Activated CD8-positive, alpha-beta T cell treated with anti-CD3 and anti-CD28 coated beads, Interleukin-2, amount 10 ng/mL, durations not matched to agents 7 days and 5 days (primary cell): Measurements from ENCODE around the gene PRKCA. TPM values are rescaled to one million over a fixed set of nuclear protein-coding genes. Genes with fewer than 3 reads are reported as not detected.
"Not testable (repeated sequence)": the region's sequence is repeated elsewhere in the genome, so short reads cannot be mapped to it uniquely, and the experiment has no call there.

ENCODE experiments used
- ATAC-seq: fragments of 150-1000 bp; cut with Tn5 transposase; one replicate; pipeline ENCODE4 v1.10.0; 2021; ENCODE audit warnings: moderate library complexity
- CTCF ChIA-PET: fragments of 350-600 bp; sonication (Branson Sonifier 250); formaldehyde crosslinking; loops from one replicate; lab custom pipeline; 2021; ENCODE audit warnings: antibody characterized with exemption; lab: Charles Lee
- POLR2A ChIA-PET: fragments of 350-600 bp; sonication (Branson Sonifier 250); formaldehyde crosslinking; loops from one replicate; lab custom pipeline; 2021; ENCODE audit warnings: antibody characterized with exemption; lab: Charles Lee
- DNase-seq: peaks from one replicate; pipeline ENCODE4 v3.0.0-alpha.2; 2020
- H3K27ac Mint-ChIP-seq: one replicate; pipeline ENCODE4 v1.8.0; 2021; ENCODE audit warnings: mild to moderate bottlenecking, mixed read lengths
- H3K27me3 Mint-ChIP-seq: one replicate; pipeline ENCODE4 v1.8.0; 2021; ENCODE audit warnings: low read depth, mixed read lengths
- H3K36me3 Mint-ChIP-seq: one replicate; pipeline ENCODE4 v1.8.0; 2021; ENCODE audit warnings: low read depth, mixed read lengths
- H3K4me1 Mint-ChIP-seq: one replicate; pipeline ENCODE4 v1.8.0; 2021; ENCODE audit warnings: low read depth, mixed read lengths
- H3K4me3 Mint-ChIP-seq: one replicate; pipeline ENCODE4 v1.8.0; 2021; ENCODE audit warnings: mild to moderate bottlenecking, mixed read lengths
- H3K9me3 Mint-ChIP-seq: one replicate; pipeline ENCODE4 v1.8.0; 2022; ENCODE audit warnings: mixed read lengths; ENCODE audit not compliant: insufficient read depth
- total RNA-seq, 2 experiments: library from RNA; stranded (reverse); gene quantifications; one replicate each; pipeline ENCODE4 v1.2.3, GENCODE V29; 2021

The PRKCA gene
- total RNA-seq, 2 experiments from 2014 or later = 74.1 to 76.9 TPM

GRCh38 chr17:66593116-66593515 lies 290.7 kb downstream of the PRKCA start:
- CTCF ChIA-PET = no interaction called here
- Mint-ChIP-seq H3K27ac (no peak overlapping the region), H3K9me3 (peaks cover 13% of the 10 kb centered on the region), H3K27me3 (no peaks in the 10 kb centered on the region), H3K4me3 (no peak overlapping the region), H3K4me1 (peaks cover 2% of the 10 kb centered on the region), H3K36me3 (peaks cover 23% of the 10 kb centered on the region)
- DNase-seq = no peak
- POLR2A ChIA-PET = no interaction called here
- no peak for ATAC-seq

DNA sequence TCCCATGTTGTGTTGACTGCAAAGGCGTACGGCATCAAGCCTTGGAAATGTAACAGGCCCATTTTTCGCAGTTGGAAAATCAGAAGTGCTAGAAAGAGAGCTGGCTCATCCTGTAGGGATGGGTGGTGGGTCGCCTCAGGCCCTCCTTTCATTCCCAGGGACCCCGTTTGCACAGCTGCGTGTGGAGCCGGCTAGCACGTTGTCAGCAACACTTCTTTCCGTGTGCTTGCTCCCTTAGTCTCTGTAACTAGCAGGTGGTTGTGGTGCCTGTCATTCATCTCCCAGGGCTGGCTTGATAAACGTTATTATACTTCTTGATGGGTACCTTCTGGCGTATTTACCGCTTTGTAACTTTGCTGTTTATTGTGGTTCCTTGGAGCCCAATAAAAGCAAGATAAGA lies 293.5 kb downstream of the PRKCA start:
- ATAC-seq = no peak
- no peak overlapping the region for H3K27ac Mint-ChIP-seq
- ChIA-PET CTCF (no interaction called here), POLR2A (no interaction called here)
- DNase-seq = no peak
- H3K27me3 Mint-ChIP-seq = no peaks in the 10 kb centered on the region
- H3K36me3 Mint-ChIP-seq = peaks cover 23% of the 10 kb centered on the region
- H3K4me3 Mint-ChIP-seq = no peak overlapping the region
- H3K9me3 Mint-ChIP-seq = peaks cover 13% of the 10 kb centered on the region
- no peaks in the 10 kb centered on the region for H3K4me1 Mint-ChIP-seq

DNA sequence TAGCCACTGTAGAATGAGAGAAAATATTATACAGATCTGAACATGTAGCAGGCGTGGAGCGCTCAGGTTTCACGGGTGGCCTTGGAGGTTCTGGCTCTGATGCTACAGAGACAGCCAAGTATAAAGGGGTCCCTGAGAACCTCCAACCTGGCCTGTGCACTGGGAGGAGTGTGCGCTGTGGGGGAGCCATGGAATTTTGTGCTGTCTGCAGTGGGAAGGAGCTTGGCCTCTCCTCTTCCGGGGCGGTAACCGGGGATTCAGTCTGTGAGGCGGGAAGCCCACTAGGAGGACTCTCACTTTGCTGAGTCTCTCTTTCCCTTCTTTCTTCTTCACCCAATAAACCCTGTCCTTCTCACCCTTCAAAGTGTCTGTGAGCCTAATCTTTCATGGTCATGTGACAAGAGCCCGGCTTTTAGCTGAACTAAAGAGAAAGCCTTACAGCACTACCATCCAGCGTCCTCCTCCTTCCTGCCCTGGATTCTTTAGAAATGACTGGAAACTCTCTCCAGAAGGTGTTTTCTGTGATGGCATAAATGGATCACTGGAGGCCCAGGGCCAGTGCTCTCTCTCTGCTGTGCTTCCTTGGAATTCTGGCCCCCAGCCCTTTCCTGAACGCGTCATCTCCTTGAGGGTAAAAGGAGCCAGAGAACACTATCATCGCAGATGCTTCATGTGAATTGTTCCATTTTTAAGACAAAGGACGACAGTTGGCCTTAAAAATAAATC lies 300.4 kb downstream of the PRKCA start:
- Mint-ChIP-seq H3K4me1 (no peaks in the 10 kb centered on the region), H3K4me3 (no peak overlapping the region), H3K27ac (no peak overlapping the region), H3K27me3 (no peaks in the 10 kb centered on the region), H3K9me3 (no peaks in the 10 kb centered on the region), H3K36me3 (peaks cover 18% of the 10 kb centered on the region)
- ChIA-PET POLR2A (no interaction called here), CTCF (no interaction called here)
- ATAC-seq = no peak
- DNase-seq = no peak

DNA sequence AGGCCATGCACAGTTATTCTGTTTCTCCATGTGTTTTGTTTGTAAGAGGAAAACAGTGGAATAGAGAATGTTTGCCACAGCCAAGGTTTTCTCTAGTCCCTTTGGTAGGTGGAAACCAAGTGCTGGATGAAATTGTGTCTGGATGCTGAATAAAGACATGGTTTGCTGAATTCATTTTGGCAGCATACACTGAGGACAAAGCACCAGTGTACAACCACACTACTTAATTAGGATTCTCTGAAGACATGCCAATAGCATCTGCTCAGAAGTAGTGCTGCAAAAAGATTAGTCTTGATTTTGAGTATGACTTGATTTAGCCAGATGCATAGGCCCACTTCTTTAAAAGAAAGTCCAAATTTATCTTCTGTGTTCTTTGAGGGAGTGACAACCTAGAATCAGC lies 302.0 kb downstream of the PRKCA start:
- DNase-seq (no peak), ATAC-seq (no peak)
- Mint-ChIP-seq H3K9me3 (peaks cover 9% of the 10 kb centered on the region), H3K36me3 (peaks cover 32% of the 10 kb centered on the region), H3K27ac (no peak overlapping the region), H3K4me3 (no peak overlapping the region), H3K27me3 (no peaks in the 10 kb centered on the region), H3K4me1 (no peaks in the 10 kb centered on the region)
- POLR2A ChIA-PET = no interaction called here
- CTCF ChIA-PET = interaction anchor here (1.7 kb wide), 1 partner anchor 23 kb away, joined by 4 read pairs; no protein-coding TSS in a partner anchor

- ChIA-PET CTCF (interaction anchor here (1.7 kb wide), 1 partner anchor 22 kb away, joined by 4 read pairs; no protein-coding TSS in a partner anchor), POLR2A (no interaction called here)
- no peak overlapping the region for H3K4me3 Mint-ChIP-seq
- no peaks in the 10 kb centered on the region for H3K27me3 Mint-ChIP-seq
- no peak for DNase-seq
- peaks cover 8% of the 10 kb centered on the region for H3K4me1 Mint-ChIP-seq
- no peak for ATAC-seq
- H3K27ac Mint-ChIP-seq = no peak overlapping the region
- peaks cover 41% of the 10 kb centered on the region for H3K36me3 Mint-ChIP-seq
- H3K9me3 Mint-ChIP-seq = peaks cover 15% of the 10 kb centered on the region
Observed at GRCh38 chr17:66605541-66605940, 303.1 kb downstream of the PRKCA start.

DNA sequence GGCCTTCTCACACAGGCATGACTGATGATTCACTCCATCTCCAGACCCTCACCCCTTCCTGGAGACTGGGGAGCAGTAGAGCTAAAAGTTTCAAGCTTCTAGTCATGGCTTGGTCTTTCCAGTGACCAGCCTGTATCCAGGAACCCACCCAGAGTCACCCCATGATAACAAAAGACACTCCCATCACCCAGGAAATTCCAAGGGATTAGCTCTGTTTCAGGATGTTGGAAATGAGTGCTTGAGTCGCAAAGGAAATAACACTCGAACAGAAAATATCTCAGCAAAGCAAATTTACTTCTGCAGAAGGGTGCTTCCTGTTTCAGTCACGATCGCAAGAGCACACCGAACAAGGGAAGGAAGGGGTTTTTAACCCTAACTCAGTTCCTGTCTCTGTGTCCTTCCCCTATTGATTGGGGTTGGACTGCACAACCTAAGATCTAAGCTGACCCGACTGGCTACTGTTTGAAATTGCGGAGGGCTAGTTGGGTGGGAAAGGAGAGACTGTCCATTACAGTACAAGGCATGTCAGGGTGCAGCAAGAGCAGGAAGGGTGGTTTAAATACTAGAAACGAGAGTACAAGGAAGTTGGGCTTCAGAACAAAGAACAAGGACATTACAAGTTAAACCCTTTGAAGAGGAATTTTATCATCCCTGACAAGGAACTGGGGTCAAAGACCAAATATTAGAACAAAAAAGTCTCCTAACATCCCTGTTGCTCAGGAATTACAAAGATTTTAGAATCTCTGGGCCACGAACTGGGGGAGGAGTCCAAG lies 308.1 kb downstream of the PRKCA start:
- POLR2A ChIA-PET = no interaction called here
- CTCF ChIA-PET = no interaction called here
- DNase-seq (no peak), ATAC-seq (no peak)
- Mint-ChIP-seq H3K36me3 (peaks cover 48% of the 10 kb centered on the region), H3K4me1 (peaks cover 25% of the 10 kb centered on the region), H3K27me3 (no peaks in the 10 kb centered on the region), H3K27ac (no peak overlapping the region), H3K9me3 (peaks cover 29% of the 10 kb centered on the region), H3K4me3 (no peak overlapping the region)

GRCh38 chr17:66611397-66611796 lies 309.0 kb downstream of the PRKCA start:
- no peak for DNase-seq
- POLR2A ChIA-PET = no interaction called here
- Mint-ChIP-seq H3K27me3 (no peaks in the 10 kb centered on the region), H3K9me3 (peaks cover 29% of the 10 kb centered on the region), H3K27ac (no peak overlapping the region), H3K4me3 (no peak overlapping the region), H3K36me3 (peaks cover 46% of the 10 kb centered on the region), H3K4me1 (peaks cover 28% of the 10 kb centered on the region)
- CTCF ChIA-PET = no interaction called here
- ATAC-seq = no peak

GRCh38 chr17:66612993-66613392 lies 310.6 kb downstream of the PRKCA start:
- Mint-ChIP-seq H3K27me3 (no peaks in the 10 kb centered on the region), H3K4me1 (peaks cover 41% of the 10 kb centered on the region), H3K4me3 (no peak overlapping the region), H3K36me3 (peaks cover 51% of the 10 kb centered on the region), H3K27ac (no peak overlapping the region), H3K9me3 (peaks cover 29% of the 10 kb centered on the region)
- ATAC-seq = no peak
- no peak for DNase-seq
- ChIA-PET CTCF (interaction anchor here (0.8 kb wide), 1 partner anchor 46 kb away, joined by 3 read pairs; no protein-coding TSS in a partner anchor), POLR2A (interaction anchor here (0.5 kb wide), 1 partner anchor 40 kb away, joined by 6 read pairs; no protein-coding TSS in a partner anchor)

DNA sequence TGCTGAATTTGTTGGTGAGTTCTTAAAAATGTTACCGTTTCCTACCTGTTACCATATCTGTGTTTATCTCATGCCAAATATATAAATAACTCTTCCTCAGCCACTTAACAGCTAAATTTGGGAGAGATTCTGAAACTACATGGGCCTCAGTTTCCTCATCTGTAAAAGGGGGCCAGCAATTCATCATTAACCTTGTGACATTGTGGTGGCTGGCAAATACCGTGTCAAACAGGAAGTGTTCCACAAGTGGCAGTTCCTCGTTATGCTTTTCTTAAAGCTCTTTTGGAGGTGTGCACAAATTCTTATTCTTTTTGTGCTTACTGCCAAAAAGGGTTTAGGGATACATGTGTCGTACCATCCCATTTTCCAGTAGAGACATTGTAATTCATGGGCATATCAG lies 312.1 kb downstream of the PRKCA start:
- Mint-ChIP-seq H3K4me3 (no peak overlapping the region), H3K4me1 (peaks cover 41% of the 10 kb centered on the region)
- ATAC-seq = no peak

DNA sequence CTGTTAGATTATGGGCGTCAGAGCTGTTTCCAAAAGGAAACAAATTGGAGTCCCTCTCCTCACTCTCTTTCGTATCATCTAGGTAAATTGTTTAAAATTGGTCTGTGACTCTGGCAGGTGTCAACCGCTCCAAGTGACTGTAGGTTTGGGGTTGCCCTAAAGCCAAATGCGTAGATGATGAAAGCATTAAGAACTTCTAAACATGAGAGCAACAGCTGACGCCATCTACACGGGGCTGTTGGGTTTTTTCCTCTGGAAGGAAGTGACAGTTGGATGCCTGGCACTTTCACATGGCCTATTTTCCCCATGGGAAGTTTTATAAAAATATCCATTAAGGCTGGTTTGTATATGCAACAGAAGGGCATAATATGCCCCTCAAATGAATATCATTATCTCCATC lies 316.8 kb downstream of the PRKCA start:
- Mint-ChIP-seq H3K9me3 (no peaks in the 10 kb centered on the region), H3K4me1 (peaks cover 32% of the 10 kb centered on the region), H3K27ac (no peak overlapping the region), H3K36me3 (peaks cover 15% of the 10 kb centered on the region), H3K27me3 (no peaks in the 10 kb centered on the region), H3K4me3 (no peak overlapping the region)
- ChIA-PET POLR2A (no interaction called here), CTCF (interaction anchor here (1.0 to 1.8 kb wide), 2 partner anchors 14 to 419 kb away, joined by 3 to 4 read pairs; no protein-coding TSS in a partner anchor)
- no peak for ATAC-seq
- no peak for DNase-seq

More for the DNA sequence above, 312.1 kb downstream of the PRKCA start:
- DNase-seq = no peak
- ChIA-PET POLR2A (no interaction called here), CTCF (no interaction called here)
- Mint-ChIP-seq H3K27ac (no peak overlapping the region), H3K36me3 (peaks cover 38% of the 10 kb centered on the region), H3K9me3 (peaks cover 21% of the 10 kb centered on the region), H3K27me3 (no peaks in the 10 kb centered on the region)

- H3K36me3 Mint-ChIP-seq = peaks cover 15% of the 10 kb centered on the region
- DNase-seq (no peak), ATAC-seq (no peak)
- no peak overlapping the region for H3K4me3 Mint-ChIP-seq
- H3K27me3 Mint-ChIP-seq = no peaks in the 10 kb centered on the region
- CTCF ChIA-PET = interaction anchor here (1.0 to 1.8 kb wide), 2 partner anchors 158 to 420 kb away, joined by 3 to 4 read pairs; no protein-coding TSS in a partner anchor
- H3K27ac Mint-ChIP-seq = no peak overlapping the region
- H3K4me1 Mint-ChIP-seq = peaks cover 25% of the 10 kb centered on the region
- H3K9me3 Mint-ChIP-seq = no peaks in the 10 kb centered on the region
- POLR2A ChIA-PET = no interaction called here
Observed at GRCh38 chr17:66620528-66620927, 318.1 kb downstream of the PRKCA start.

- DNase-seq, H3K9me3 Mint-ChIP-seq, H3K27ac Mint-ChIP-seq, H3K36me3 Mint-ChIP-seq, H3K27me3 Mint-ChIP-seq, POLR2A ChIA-PET, CTCF ChIA-PET, H3K4me1 Mint-ChIP-seq, ATAC-seq, H3K4me3 Mint-ChIP-seq: not testable (repeated sequence)
Observed at GRCh38 chr17:66624630-66625029, 322.2 kb downstream of the PRKCA start.
